Measurements from ENCODE around the gene KCNMA1.

The KCNMA1 gene

GRCh38 chr10:77611221-77611620 lies 26.4 kb downstream of the KCNMA1 start:
- in situ Hi-C loops (cut with HindIII; ENCODE audit: low sequenced_read_pairs): no loop called here

GRCh38 chr10:77609781-77610272 lies 27.8 kb downstream of the KCNMA1 start:
- in situ Hi-C loops (cut with HindIII; ENCODE audit: low sequenced_read_pairs): no loop called here

- in situ Hi-C loops (cut with HindIII; ENCODE audit: low sequenced_read_pairs): no loop called here
Observed at GRCh38 chr10:77608281-77608680, 29.3 kb downstream of the KCNMA1 start.

- in situ Hi-C loops (cut with HindIII; ENCODE audit: low sequenced_read_pairs): no loop called here
Observed at GRCh38 chr10:77606751-77607150, 30.9 kb downstream of the KCNMA1 start.

- in situ Hi-C loops (cut with HindIII; ENCODE audit: low sequenced_read_pairs): no loop called here
Observed at GRCh38 chr10:77605466-77605865, 32.1 kb downstream of the KCNMA1 start.

GRCh38 chr10:77604941-77605351 lies 32.7 kb downstream of the KCNMA1 start:
- in situ Hi-C loops (cut with HindIII; ENCODE audit: low sequenced_read_pairs): loop anchor here (5.0 kb wide), 1 partner anchor 83 kb away; no protein-coding TSS in a partner anchor

GRCh38 chr10:77604063-77604462 lies 33.5 kb downstream of the KCNMA1 start:
- in situ Hi-C loops (cut with HindIII; ENCODE audit: low sequenced_read_pairs): loop anchor here (5.0 kb wide), 1 partner anchor 82 kb away; no protein-coding TSS in a partner anchor

- in situ Hi-C loops (cut with HindIII; ENCODE audit: low sequenced_read_pairs): loop anchor here (5.0 kb wide), 1 partner anchor 81 kb away; no protein-coding TSS in a partner anchor
Observed at GRCh38 chr10:77603534-77603927, 34.1 kb downstream of the KCNMA1 start.

GRCh38 chr10:77602913-77603533 lies 34.6 kb downstream of the KCNMA1 start:
- in situ Hi-C loops (cut with HindIII; ENCODE audit: low sequenced_read_pairs): loop anchor here (5.0 kb wide), 1 partner anchor 81 kb away; no protein-coding TSS in a partner anchor

GRCh38 chr10:77602231-77602912 lies 35.2 kb downstream of the KCNMA1 start:
- in situ Hi-C loops (cut with HindIII; ENCODE audit: low sequenced_read_pairs): loop anchor here (5.0 kb wide), 1 partner anchor 80 kb away; no protein-coding TSS in a partner anchor

- in situ Hi-C loops (cut with HindIII; ENCODE audit: low sequenced_read_pairs): loop anchor here (5.0 kb wide), 1 partner anchor 79 kb away; no protein-coding TSS in a partner anchor
Observed at GRCh38 chr10:77601488-77601887, 36.1 kb downstream of the KCNMA1 start.

GRCh38 chr10:77600640-77601039 lies 37.0 kb downstream of the KCNMA1 start:
- in situ Hi-C loops (cut with HindIII; ENCODE audit: low sequenced_read_pairs): loop anchor here (5.0 kb wide), 1 partner anchor 78 kb away; no protein-coding TSS in a partner anchor

GRCh38 chr10:77599651-77600050 lies 38.0 kb downstream of the KCNMA1 start:
- in situ Hi-C loops (cut with HindIII; ENCODE audit: low sequenced_read_pairs): loop anchor here (5.0 kb wide), 1 partner anchor 77 kb away; no protein-coding TSS in a partner anchor

GRCh38 chr10:77598606-77599005 lies 39.0 kb downstream of the KCNMA1 start:
- in situ Hi-C loops (cut with HindIII; ENCODE audit: low sequenced_read_pairs): no loop called here

GRCh38 chr10:77597560-77597959 lies 40.0 kb downstream of the KCNMA1 start:
- in situ Hi-C loops (cut with HindIII; ENCODE audit: low sequenced_read_pairs): no loop called here

- in situ Hi-C loops (cut with HindIII; ENCODE audit: low sequenced_read_pairs): no loop called here
Observed at GRCh38 chr10:77594471-77594783, 43.2 kb downstream of the KCNMA1 start.

GRCh38 chr10:77593771-77594470 lies 43.7 kb downstream of the KCNMA1 start:
- in situ Hi-C loops (cut with HindIII; ENCODE audit: low sequenced_read_pairs): no loop called here

- in situ Hi-C loops (cut with HindIII; ENCODE audit: low sequenced_read_pairs): no loop called here
Observed at GRCh38 chr10:77592946-77593636, 44.5 kb downstream of the KCNMA1 start.

GRCh38 chr10:77592510-77592909 lies 45.1 kb downstream of the KCNMA1 start:
- in situ Hi-C loops (cut with HindIII; ENCODE audit: low sequenced_read_pairs): no loop called here

GRCh38 chr10:77591238-77591880 lies 46.2 kb downstream of the KCNMA1 start:
- in situ Hi-C loops (cut with HindIII; ENCODE audit: low sequenced_read_pairs): no loop called here
